Medulla oblongata (tissue), 1 donor: ENCODE results near the gene GOLT1B.
A peak's percentile ranks its signal among the peaks of the same experiment; 100 is the strongest.

ENCODE experiments used
- DNase-seq: peaks from one replicate; pipeline ENCODE4 v3.0.0-alpha.2; 2015; ENCODE audit errors: extremely low spot score

The GOLT1B gene

GRCh38 chr12:21523148-21523547 lies 21.6 kb downstream of the GOLT1B start:
- DNase-seq: no peak

- no peak for DNase-seq
Observed at GRCh38 chr12:21526053-21526452, 24.5 kb downstream of the GOLT1B start, which contains the start of gene SPX. Gene SPX, plus strand, starts transcription at chr12:21526296. Its CDS starts 177 bp downstream, at chr12:21526473.

- DNase-seq: peak; percentile 17
Observed at GRCh38 chr12:21526721-21527345, 25.2 kb downstream of the GOLT1B start.

- peak; percentile 52 for DNase-seq
Observed at GRCh38 chr12:21527451-21528180, 26.0 kb downstream of the GOLT1B start.

GRCh38 chr12:21528953-21529352 lies 27.4 kb downstream of the GOLT1B start:
- peak; percentile 38 for DNase-seq

GRCh38 chr12:21529456-21529855 lies 27.9 kb downstream of the GOLT1B start:
- no peak for DNase-seq

- DNase-seq: no peak
Observed at GRCh38 chr12:21538061-21538653, 36.6 kb downstream of the GOLT1B start.

GRCh38 chr12:21539797-21540196 lies 38.2 kb downstream of the GOLT1B start:
- DNase-seq: no peak

- DNase-seq: no peak
Observed at GRCh38 chr12:21541773-21542172, 40.2 kb downstream of the GOLT1B start.

GRCh38 chr12:21542403-21542802 lies 40.8 kb downstream of the GOLT1B start:
- no peak for DNase-seq

GRCh38 chr12:21543151-21543550 lies 41.6 kb downstream of the GOLT1B start:
- no peak for DNase-seq

GRCh38 chr12:21545557-21545956 lies 44.0 kb downstream of the GOLT1B start:
- DNase-seq: no peak

- DNase-seq: no peak
Observed at GRCh38 chr12:21546716-21547115, 45.1 kb downstream of the GOLT1B start.

GRCh38 chr12:21547437-21547836 lies 45.8 kb downstream of the GOLT1B start:
- DNase-seq: no peak

- DNase-seq: peak; percentile 28
Observed at GRCh38 chr12:21551841-21552465, 50.4 kb downstream of the GOLT1B start.

GRCh38 chr12:21552635-21553328 lies 51.2 kb downstream of the GOLT1B start:
- DNase-seq: no peak

GRCh38 chr12:21553329-21553675 lies 51.7 kb downstream of the GOLT1B start:
- DNase-seq: no peak

GRCh38 chr12:21558100-21558679 lies 56.6 kb downstream of the GOLT1B start:
- DNase-seq: no peak

GRCh38 chr12:21559855-21560569 lies 58.4 kb downstream of the GOLT1B start:
- DNase-seq: no peak

GRCh38 chr12:21561158-21561557 lies 59.6 kb downstream of the GOLT1B start:
- no peak for DNase-seq

GRCh38 chr12:21562859-21563258 lies 61.3 kb downstream of the GOLT1B start:
- DNase-seq: no peak
